Endothelial cell (in vitro differentiated cells): Measurements from ENCODE around the gene ADAMTS15. TPM values are rescaled to one million over a fixed set of nuclear protein-coding genes. Genes with fewer than 3 reads are reported as not detected.

ENCODE experiments used
- DNase-seq: peaks from one replicate; pipeline ENCODE4 v3.0.0; 2021; ENCODE audit warnings: low spot score
- H3K27ac Mint-ChIP-seq: one replicate; pipeline ENCODE4 v1.8.0; 2021; ENCODE audit warnings: mixed read lengths, inconsistent platforms; ENCODE audit not compliant: unreplicated experiment
- H3K27me3 Mint-ChIP-seq: one replicate; pipeline ENCODE4 v1.8.0; 2021; ENCODE audit warnings: mild to moderate bottlenecking, moderate library complexity, mixed read lengths, inconsistent platforms; ENCODE audit not compliant: unreplicated experiment
- H3K36me3 Mint-ChIP-seq: one replicate; pipeline ENCODE4 v1.8.0; 2021; ENCODE audit warnings: mild to moderate bottlenecking, low read depth, mixed read lengths, inconsistent platforms; ENCODE audit not compliant: unreplicated experiment
- H3K4me1 Mint-ChIP-seq: one replicate; pipeline ENCODE4 v1.8.0; 2021; ENCODE audit warnings: mild to moderate bottlenecking, mixed read lengths, inconsistent platforms; ENCODE audit not compliant: unreplicated experiment
- H3K4me3 Mint-ChIP-seq: one replicate; pipeline ENCODE4 v1.8.0; 2021; ENCODE audit warnings: mild to moderate bottlenecking, mixed read lengths, inconsistent platforms; ENCODE audit not compliant: unreplicated experiment
- H3K9me3 Mint-ChIP-seq: one replicate; pipeline ENCODE4 v1.8.0; 2021; ENCODE audit warnings: mixed read lengths, inconsistent platforms; ENCODE audit not compliant: unreplicated experiment
- total RNA-seq: library from RNA; stranded (reverse); fragmentation: NEBNext Ultra II Directional; extraction: Animal tissue kit (Norgen Biotek cat#: 25700); gene quantifications from one replicate; pipeline ENCODE4 v1.2.1, GENCODE V29; 2021; ENCODE audit not compliant: unreplicated experiment
- TF ChIP-seq, protein P1 (sequence below): fragments of 200-600 bp; sonication (generic); IDR thresholded peaks from one replicate; pipeline ENCODE4 v1.5.0; 2021; ENCODE audit warnings: antibody characterized with exemption; ENCODE audit not compliant: unreplicated experiment

ADAMTS15 gene
- total RNA-seq, 1 donor from 2014 or later, result 4.9 TPM

DNA sequence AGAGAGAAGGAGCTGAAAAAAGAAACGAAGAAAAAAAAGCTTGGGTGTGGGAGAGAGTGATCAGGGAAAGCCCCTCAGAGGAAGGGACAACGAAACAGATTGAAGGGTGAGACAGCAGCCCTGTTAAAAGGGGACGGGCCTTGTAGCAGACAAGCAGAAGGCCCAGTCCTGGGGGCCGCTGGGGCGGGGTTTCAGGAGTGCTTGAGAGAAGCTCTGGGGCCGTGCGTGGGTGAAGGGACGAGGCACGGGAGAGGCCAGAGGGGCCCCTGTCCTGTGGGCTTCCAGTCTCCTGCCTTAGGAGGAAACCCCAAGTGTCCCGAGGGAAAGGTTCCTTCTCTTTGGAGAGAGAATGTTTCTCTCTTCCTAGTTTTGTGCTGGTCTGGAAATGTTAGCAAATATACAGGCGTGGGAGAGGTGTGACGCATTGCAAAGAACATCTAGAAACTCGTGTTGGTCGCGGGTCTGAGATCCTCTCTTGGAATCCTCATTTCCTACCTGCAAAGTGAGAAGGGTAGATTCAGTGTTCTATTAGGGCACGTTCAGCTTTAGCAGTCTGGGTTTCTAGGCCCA, 28.6 kb downstream of the ADAMTS15 start:
- no peaks in the 10 kb centered on the region for H3K9me3 Mint-ChIP-seq
- TF ChIP-seq, protein P1, sequence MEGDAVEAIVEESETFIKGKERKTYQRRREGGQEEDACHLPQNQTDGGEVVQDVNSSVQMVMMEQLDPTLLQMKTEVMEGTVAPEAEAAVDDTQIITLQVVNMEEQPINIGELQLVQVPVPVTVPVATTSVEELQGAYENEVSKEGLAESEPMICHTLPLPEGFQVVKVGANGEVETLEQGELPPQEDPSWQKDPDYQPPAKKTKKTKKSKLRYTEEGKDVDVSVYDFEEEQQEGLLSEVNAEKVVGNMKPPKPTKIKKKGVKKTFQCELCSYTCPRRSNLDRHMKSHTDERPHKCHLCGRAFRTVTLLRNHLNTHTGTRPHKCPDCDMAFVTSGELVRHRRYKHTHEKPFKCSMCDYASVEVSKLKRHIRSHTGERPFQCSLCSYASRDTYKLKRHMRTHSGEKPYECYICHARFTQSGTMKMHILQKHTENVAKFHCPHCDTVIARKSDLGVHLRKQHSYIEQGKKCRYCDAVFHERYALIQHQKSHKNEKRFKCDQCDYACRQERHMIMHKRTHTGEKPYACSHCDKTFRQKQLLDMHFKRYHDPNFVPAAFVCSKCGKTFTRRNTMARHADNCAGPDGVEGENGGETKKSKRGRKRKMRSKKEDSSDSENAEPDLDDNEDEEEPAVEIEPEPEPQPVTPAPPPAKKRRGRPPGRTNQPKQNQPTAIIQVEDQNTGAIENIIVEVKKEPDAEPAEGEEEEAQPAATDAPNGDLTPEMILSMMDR, result no peak
- H3K27ac Mint-ChIP-seq, result no peak overlapping the region
- peaks cover 5% of the 10 kb centered on the region for H3K27me3 Mint-ChIP-seq
- DNase-seq, result no peak
- no peak overlapping the region for H3K4me3 Mint-ChIP-seq
- peaks cover 4% of the 10 kb centered on the region for H3K36me3 Mint-ChIP-seq
- peaks cover 12% of the 10 kb centered on the region for H3K4me1 Mint-ChIP-seq

DNA sequence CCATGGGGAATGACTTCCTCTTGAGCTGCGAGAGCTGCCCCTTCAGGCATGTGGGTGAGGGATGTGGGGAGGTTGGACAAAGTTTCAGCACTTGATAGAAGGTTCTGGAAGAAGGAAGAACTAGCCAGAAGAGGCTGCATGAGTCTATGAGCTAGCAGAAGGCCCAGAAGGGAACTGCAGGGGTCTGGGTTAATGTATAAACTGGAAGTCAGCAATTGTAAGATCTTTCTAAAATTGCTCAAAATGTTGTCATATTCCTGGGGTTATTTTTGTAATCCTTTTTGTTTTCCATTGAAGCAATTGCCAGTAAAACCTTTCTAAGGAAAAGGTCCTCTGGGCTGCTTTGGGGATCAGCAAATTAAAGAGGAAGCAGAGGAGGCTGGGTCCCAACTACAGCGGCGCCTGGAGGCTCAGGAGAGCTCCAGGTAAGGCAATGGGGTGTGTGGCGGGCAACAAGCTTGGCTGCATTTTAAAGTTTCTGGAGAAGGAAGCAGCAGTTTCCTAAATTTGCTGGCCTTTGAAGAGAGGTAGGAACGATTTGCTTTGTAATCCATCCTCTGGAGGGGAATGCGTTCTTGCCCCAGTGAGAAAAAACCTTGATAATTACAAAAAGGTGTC, 29.2 kb downstream of the ADAMTS15 start:
- Mint-ChIP-seq H3K27ac (no peak overlapping the region), H3K4me1 (peaks cover 12% of the 10 kb centered on the region), H3K27me3 (peaks cover 5% of the 10 kb centered on the region), H3K36me3 (peaks cover 4% of the 10 kb centered on the region), H3K9me3 (no peaks in the 10 kb centered on the region), H3K4me3 (no peak overlapping the region)
- DNase-seq, result no peak
- TF ChIP-seq, protein P1, result no peak

DNA sequence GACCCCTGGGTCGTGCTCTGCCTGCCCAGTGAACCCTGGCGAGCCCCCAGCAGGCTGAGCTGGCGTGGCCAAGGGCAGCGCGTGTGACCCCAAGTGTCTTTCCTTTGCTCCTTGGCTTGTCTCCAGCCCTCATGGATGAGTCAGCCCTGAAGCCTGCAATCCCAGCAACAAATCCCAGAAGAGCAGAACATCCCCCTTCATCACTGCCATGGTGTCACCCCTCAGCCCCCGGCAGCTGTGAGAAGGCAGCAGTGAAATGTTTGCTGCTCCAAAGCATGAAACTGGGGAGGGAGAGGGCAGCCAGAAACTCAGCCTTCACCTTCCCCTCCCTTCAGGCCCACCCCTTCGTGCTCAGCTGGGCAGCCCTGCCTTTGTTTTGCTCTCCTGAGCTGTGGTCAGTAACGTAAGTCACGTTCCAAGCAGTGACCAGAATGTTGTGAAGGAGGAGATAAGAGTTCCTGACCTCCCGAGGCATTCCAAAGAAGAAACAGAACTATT, 29.8 kb downstream of the ADAMTS15 start:
- Mint-ChIP-seq H3K9me3 (no peaks in the 10 kb centered on the region), H3K4me3 (no peak overlapping the region)

DNA sequence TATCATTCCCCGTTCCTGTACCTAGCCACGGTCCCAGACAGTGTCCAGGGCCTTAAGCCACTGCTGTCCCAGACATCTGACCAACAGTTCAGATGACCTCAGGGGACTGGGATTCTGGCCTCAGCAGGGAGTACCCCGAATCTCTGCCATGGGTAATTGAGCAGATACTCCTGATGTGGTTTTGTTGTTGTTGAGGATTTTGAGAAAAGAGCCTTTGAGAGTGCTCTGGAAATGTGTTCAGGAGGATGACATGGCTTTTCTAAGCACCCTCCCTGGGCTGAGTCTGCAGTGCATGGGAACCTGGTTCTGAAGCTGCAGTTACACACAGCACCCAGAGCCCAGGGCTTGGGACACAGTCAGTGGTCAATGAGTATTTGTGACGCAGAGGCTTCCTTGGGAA, 30.4 kb downstream of the ADAMTS15 start:
- H3K36me3 Mint-ChIP-seq, result peaks cover 5% of the 10 kb centered on the region
- H3K4me3 Mint-ChIP-seq, result no peak overlapping the region
- peaks cover 12% of the 10 kb centered on the region for H3K4me1 Mint-ChIP-seq
- peaks cover 5% of the 10 kb centered on the region for H3K27me3 Mint-ChIP-seq
- DNase-seq, result no peak
- H3K9me3 Mint-ChIP-seq, result no peaks in the 10 kb centered on the region
- no peak overlapping the region for H3K27ac Mint-ChIP-seq
- TF ChIP-seq, protein P1, result no peak

More for the DNA sequence above, 29.8 kb downstream of the ADAMTS15 start:
- TF ChIP-seq, protein P1, result no peak
- DNase-seq, result no peak
- Mint-ChIP-seq H3K4me1 (peaks cover 12% of the 10 kb centered on the region), H3K27me3 (peaks cover 5% of the 10 kb centered on the region), H3K27ac (no peak overlapping the region), H3K36me3 (peaks cover 4% of the 10 kb centered on the region)

DNA sequence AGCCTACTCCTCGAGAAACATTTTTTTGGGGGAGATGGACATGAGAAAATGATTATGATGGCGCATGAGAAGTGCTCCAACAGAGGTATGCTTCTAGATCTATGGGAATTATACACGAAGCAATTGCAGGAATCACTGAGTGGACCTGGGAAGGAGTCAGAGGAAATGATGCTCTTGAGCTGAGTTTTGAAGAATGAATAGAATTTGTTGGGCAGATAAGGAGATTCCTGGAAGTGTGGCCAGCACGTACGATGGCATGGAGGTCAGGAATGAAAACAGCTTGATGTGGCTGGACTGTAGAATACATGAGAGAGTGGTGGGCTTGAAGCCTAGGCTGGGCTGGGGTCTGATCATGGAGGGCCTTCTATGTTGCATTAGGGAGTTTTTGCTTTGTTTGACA, 31.7 kb downstream of the ADAMTS15 start:
- no peak for DNase-seq
- Mint-ChIP-seq H3K9me3 (no peaks in the 10 kb centered on the region), H3K4me3 (no peak overlapping the region), H3K27me3 (peaks cover 5% of the 10 kb centered on the region), H3K27ac (no peak overlapping the region), H3K36me3 (peaks cover 7% of the 10 kb centered on the region), H3K4me1 (peaks cover 12% of the 10 kb centered on the region)
- TF ChIP-seq, protein P1, result no peak
